GM12878 (cell line): ENCODE data around the gene PTTG2. TPM values are rescaled to one million over a fixed set of nuclear protein-coding genes. Genes with fewer than 3 reads are reported as not detected.

Experiments
- BMI1 ChIP-seq: fragments of 450-650 bp; IDR thresholded peaks from 2 replicates; pipeline ENCODE4 v1.6.1; 2016; ENCODE audit warnings: mild to moderate bottlenecking, moderate library complexity, borderline replicate concordance
- CEBPZ ChIP-seq: fragments of 150-350 bp; IDR thresholded peaks from 2 replicates; pipeline ENCODE4 v1.6.1; 2016; ENCODE audit warnings: low read depth, low read length
- E4F1 ChIP-seq: fragments of 450-650 bp; IDR thresholded peaks from 2 replicates; pipeline ENCODE4 v1.6.1; 2018; ENCODE audit warnings: borderline replicate concordance, mild to moderate bottlenecking; ENCODE audit not compliant: partially characterized antibody
- EZH2 ChIP-seq: IDR thresholded peaks from 2 replicates; pipeline ENCODE4 v1.6.1; 2012; ENCODE audit warnings: low read depth, mild to moderate bottlenecking, control low read depth, inconsistent platforms, low read length, borderline replicate concordance; ENCODE audit not compliant: control insufficient read depth
- FOS ChIP-seq: IDR thresholded peaks from 3 replicates; pipeline ENCODE4 v1.6.1; 2011; ENCODE audit warnings: borderline replicate concordance; ENCODE audit not compliant: insufficient read length; ENCODE audit errors: extremely low read depth
- HSF1 ChIP-seq: fragments of 150-350 bp; IDR thresholded peaks from 2 replicates; pipeline ENCODE4 v1.6.1; 2014; ENCODE audit warnings: mild to moderate bottlenecking, low read depth, low read length
- IRF4 ChIP-seq: IDR thresholded peaks from 2 replicates; pipeline ENCODE4 v1.6.1; 2011; ENCODE audit warnings: low read depth, low read length
- KLF5 ChIP-seq: fragments of 450-650 bp; IDR thresholded peaks from 2 replicates; pipeline ENCODE4 v1.6.1; 2014; ENCODE audit warnings: mild to moderate bottlenecking; ENCODE audit not compliant: partially characterized antibody
- STAT3 ChIP-seq: IDR thresholded peaks from 2 replicates; pipeline ENCODE4 v1.6.1; 2011; ENCODE audit warnings: low read depth, low read length, improper control_type of control experiment
- WRNIP1 ChIP-seq: IDR thresholded peaks from 2 replicates; pipeline ENCODE4 v1.6.1; 2011; ENCODE audit warnings: low read depth, low read length, improper control_type of control experiment, borderline replicate concordance
- polyA plus RNA-seq, 11 experiments: library from polyadenylated mRNA; depleted of rRNA in 4 of 11; unstranded in 6 of 11; stranded (reverse) in 5 of 11; fragments of >200 nt; fragmentation: Nextera tagmentation in 4 of 11; fragmentation: Illumina TruSeq in 1 of 11; extraction: Ambion mirVana in 4 of 11; extraction: Trizol in 1 of 11; gene quantifications; 1 replicate in 1 of 11; 2 replicates in 10 of 11; pipeline versions ENCODE4 v1.2.1 to v1.2.3, GENCODE V29; 2011 to 2016; ENCODE audit warnings: inconsistent platforms in 2 of 11, missing spikeins in 2 of 11, low read depth in 1 of 11
- total RNA-seq, 4 experiments: library from RNA; depleted of rRNA in 3 of 4; stranded (reverse); fragments of >200 nt in 3 of 4; fragmentation: Illumina TruSeq in 1 of 4; extraction: Trizol in 1 of 4; gene quantifications; 2 replicates each; pipeline versions ENCODE4 v1.2.1 to v1.2.3, GENCODE V29; 2013 to 2021
- TF ChIP-seq, protein P1 (sequence below): IDR thresholded peaks from 2 replicates; pipeline ENCODE4 v1.6.1; 2011; ENCODE audit warnings: borderline replicate concordance, low read depth, mild to moderate bottlenecking, moderate library complexity, low read length; ENCODE audit not compliant: insufficient read depth, poor library complexity, severe bottlenecking
- TF ChIP-seq, protein P2 (sequence below): IDR thresholded peaks from 2 replicates; pipeline ENCODE4 v1.6.1; 2012; ENCODE audit warnings: low read depth, low read length, improper control_type of control experiment
- TF ChIP-seq, protein P3 (sequence below): fragments of 450-650 bp; IDR thresholded peaks from 2 replicates; pipeline ENCODE4 v1.6.1; 2016; ENCODE audit warnings: mild to moderate bottlenecking

Gene PTTG2
- total and polyA plus RNA-seq, 10 of the 15 experiments (the other 5 are each of a cell fraction or from before 2014, with no cell fraction given), result 0.09 to 0.54 (median 0.39) TPM; not detected in 4

DNA sequence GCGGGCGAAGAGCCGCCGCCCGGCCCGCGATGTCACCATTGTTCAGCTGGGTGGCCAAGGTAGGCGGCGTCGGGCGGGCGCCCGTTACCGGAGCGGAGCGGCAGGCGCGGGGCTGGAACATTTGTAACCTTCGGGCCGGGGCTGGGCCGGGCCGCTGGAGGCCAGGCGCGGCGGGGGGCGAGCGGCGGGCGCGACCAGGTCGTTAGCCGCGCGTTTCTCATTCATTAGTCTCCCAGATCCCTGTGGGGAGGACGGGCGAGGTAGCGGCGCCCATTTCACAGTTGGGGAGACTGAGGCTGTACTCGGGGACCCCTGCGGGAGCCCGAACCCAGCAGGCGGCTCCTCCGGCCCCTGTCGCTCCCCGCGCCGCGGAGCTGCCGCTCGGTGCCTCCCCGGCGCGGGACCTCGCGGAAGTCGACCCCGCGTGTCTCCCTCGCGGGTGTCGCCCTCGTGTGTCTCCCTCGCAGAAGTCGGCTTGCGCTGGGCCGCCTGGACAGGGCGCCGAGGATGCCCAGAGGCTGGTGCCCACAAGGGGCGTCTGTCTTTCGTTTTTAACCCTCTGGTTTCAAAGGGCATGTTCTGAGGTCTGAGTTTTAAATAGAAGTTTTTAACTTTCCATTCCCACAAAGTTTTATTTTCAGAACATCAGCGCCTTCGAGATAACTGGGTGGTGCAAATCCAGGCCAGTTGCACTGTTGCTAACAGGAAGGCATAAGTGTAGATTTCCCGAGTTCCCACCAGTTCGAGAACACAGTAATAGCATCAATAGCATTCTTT, 17.5 kb downstream of the PTTG2 start (continued):
- TF ChIP-seq CEBPZ, result no peak
- TF ChIP-seq, protein P1, sequence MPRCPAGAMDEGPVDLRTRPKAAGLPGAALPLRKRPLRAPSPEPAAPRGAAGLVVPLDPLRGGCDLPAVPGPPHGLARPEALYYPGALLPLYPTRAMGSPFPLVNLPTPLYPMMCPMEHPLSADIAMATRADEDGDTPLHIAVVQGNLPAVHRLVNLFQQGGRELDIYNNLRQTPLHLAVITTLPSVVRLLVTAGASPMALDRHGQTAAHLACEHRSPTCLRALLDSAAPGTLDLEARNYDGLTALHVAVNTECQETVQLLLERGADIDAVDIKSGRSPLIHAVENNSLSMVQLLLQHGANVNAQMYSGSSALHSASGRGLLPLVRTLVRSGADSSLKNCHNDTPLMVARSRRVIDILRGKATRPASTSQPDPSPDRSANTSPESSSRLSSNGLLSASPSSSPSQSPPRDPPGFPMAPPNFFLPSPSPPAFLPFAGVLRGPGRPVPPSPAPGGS, result no peak
- TF ChIP-seq BMI1, result no peak
- no peak for TF ChIP-seq KLF5
- no peak for TF ChIP-seq EZH2
- TF ChIP-seq STAT3, result no peak
- TF ChIP-seq, protein P2, sequence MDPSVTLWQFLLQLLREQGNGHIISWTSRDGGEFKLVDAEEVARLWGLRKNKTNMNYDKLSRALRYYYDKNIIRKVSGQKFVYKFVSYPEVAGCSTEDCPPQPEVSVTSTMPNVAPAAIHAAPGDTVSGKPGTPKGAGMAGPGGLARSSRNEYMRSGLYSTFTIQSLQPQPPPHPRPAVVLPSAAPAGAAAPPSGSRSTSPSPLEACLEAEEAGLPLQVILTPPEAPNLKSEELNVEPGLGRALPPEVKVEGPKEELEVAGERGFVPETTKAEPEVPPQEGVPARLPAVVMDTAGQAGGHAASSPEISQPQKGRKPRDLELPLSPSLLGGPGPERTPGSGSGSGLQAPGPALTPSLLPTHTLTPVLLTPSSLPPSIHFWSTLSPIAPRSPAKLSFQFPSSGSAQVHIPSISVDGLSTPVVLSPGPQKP, result no peak
- no peak for TF ChIP-seq WRNIP1
- TF ChIP-seq E4F1, result no peak
- TF ChIP-seq IRF4, result no peak
- no peak for TF ChIP-seq FOS
- TF ChIP-seq, protein P3, sequence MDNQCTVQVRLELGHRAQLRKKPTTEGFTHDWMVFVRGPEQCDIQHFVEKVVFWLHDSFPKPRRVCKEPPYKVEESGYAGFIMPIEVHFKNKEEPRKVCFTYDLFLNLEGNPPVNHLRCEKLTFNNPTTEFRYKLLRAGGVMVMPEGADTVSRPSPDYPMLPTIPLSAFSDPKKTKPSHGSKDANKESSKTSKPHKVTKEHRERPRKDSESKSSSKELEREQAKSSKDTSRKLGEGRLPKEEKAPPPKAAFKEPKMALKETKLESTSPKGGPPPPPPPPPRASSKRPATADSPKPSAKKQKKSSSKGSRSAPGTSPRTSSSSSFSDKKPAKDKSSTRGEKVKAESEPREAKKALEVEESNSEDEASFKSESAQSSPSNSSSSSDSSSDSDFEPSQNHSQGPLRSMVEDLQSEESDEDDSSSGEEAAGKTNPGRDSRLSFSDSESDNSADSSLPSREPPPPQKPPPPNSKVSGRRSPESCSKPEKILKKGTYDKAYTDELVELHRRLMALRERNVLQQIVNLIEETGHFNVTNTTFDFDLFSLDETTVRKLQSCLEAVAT, result peak; percentile 15; the same call in 1 of the 2 replicates
- TF ChIP-seq HSF1, result no peak
